HCT116 (cell line): ENCODE results near the gene ATXN1. TPM values are rescaled to one million over a fixed set of nuclear protein-coding genes. Genes with fewer than 3 reads are reported as not detected.

Experiments used
- ATAC-seq: fragments of 200-7000 bp; cut with Tn5 transposase; 2 replicates; pipeline ENCODE4 v1.9.1; 2020; ENCODE audit warnings: mild to moderate bottlenecking, moderate library complexity
- BruUV-seq: library from RNA; stranded (reverse); fragments of 400-500 nt; replicated peaks from 2 replicates; lab custom pipeline; 2021; lab: Mats Ljungman, UMichigan
- CTCF ChIA-PET: fragments of 300-600 bp; sonication (Branson Sonifier 250); formaldehyde crosslinking; loops from one replicate; lab custom pipeline; 2021; ENCODE audit warnings: antibody characterized with exemption; lab: Charles Lee
- POLR2A ChIA-PET: fragments of 300-600, 350-600 bp; sonication (Branson Sonifier 250); formaldehyde crosslinking; loops from one replicate; lab custom pipeline; 2021; ENCODE audit warnings: antibody characterized with exemption; lab: Charles Lee
- RAD21 ChIA-PET, 2 experiments: fragments of 300-600 bp; sonication (Branson Sonifier 250); formaldehyde crosslinking; loops; one replicate each; lab custom pipeline; 2023; ENCODE audit warnings: low total read pairs in 2 of 2; ENCODE audit not compliant: uncharacterized antibody in 2 of 2, unreplicated experiment in 2 of 2, low non-redundant PET in 1 of 2; lab: Charles Lee
- DNase-seq: peaks from one replicate; pipeline ENCODE4 v3.0.0-alpha.2; 2010; ENCODE audit warnings: low read depth, low spot score
- H2AFZ ChIP-seq: fragments of 200-600 bp; shearing (Covaris generic), sonication (generic); 2 replicates; pipeline ENCODE4 v1.6.1; 2017; ENCODE audit warnings: low read depth, mixed run types, mixed read lengths, antibody characterized with exemption, low read length; ENCODE audit not compliant: poor library complexity, severe bottlenecking
- H3K27ac ChIP-seq: 2 replicates; pipeline ENCODE4 v1.5.1; 2012; ENCODE audit warnings: low read depth, low read length
- H3K27me3 ChIP-seq: fragments of 200-600 bp; sonication (generic); 2 replicates; pipeline ENCODE4 v1.6.1; 2016; ENCODE audit warnings: mixed run types, low read length, mixed read lengths; ENCODE audit not compliant: insufficient read depth
- H3K36me3 ChIP-seq, 2 experiments: fragments of 200-500 bp in 1 of 2; fragments of 200-600 bp in 1 of 2; sonication (Bioruptor generic) in 1 of 2; sonication (generic) in 1 of 2; 2 replicates each; pipeline versions ENCODE4 v1.5.1 to v1.6.1; 2014 to 2016; ENCODE audit warnings: low read length in 2 of 2, inconsistent platforms in 1 of 2, mixed read lengths in 1 of 2, mixed run types in 1 of 2; ENCODE audit not compliant: insufficient read depth in 2 of 2, control insufficient read depth in 1 of 2
- H3K4me1 ChIP-seq, 2 experiments: fragments of 200-600 bp in 1 of 2; sonication (generic) in 1 of 2; 2 replicates each; pipeline versions ENCODE4 v1.5.1 to v1.6.1; 2012 to 2017; ENCODE audit warnings: low read length in 2 of 2, inconsistent platforms in 1 of 2, mild to moderate bottlenecking in 1 of 2, mixed read lengths in 1 of 2, mixed run types in 1 of 2, moderate library complexity in 1 of 2; ENCODE audit not compliant: insufficient read depth in 2 of 2, control insufficient read depth in 1 of 2
- H3K4me2 ChIP-seq: fragments of 200-600 bp; sonication (generic); 2 replicates; pipeline ENCODE4 v1.6.1; 2017; ENCODE audit warnings: mixed run types, low read length, mixed read lengths
- H3K4me3 ChIP-seq, 2 experiments: fragments of 200-600 bp in 1 of 2; sonication (generic) in 1 of 2; replicated peaks in 1 of 2; 2 replicates each; pipeline ENCODE4 v1.5.1; 2011 to 2016; ENCODE audit warnings: low read length in 2 of 2, control low read depth in 1 of 2, low read depth in 1 of 2, mild to moderate bottlenecking in 1 of 2, mixed read lengths in 1 of 2, mixed run types in 1 of 2
- H3K79me2 ChIP-seq: fragments of 200-600 bp; sonication (generic); 2 replicates; pipeline ENCODE4 v1.6.1; 2017; ENCODE audit warnings: mild to moderate bottlenecking, mixed run types, low read length, moderate library complexity, mixed read lengths; ENCODE audit not compliant: insufficient read depth
- H3K9ac ChIP-seq: fragments of 200-600 bp; sonication (generic); 2 replicates; pipeline ENCODE4 v1.6.1; 2016; ENCODE audit warnings: low read length, mixed read lengths
- H3K9me2 ChIP-seq: fragments of 200-600 bp; sonication (generic), shearing (Covaris generic); 2 replicates; pipeline ENCODE4 v1.6.1; 2017; ENCODE audit warnings: mixed run types, mild to moderate bottlenecking, moderate library complexity; ENCODE audit not compliant: insufficient read depth
- H3K9me3 ChIP-seq, 2 experiments: fragments of 200-500 bp in 1 of 2; fragments of 200-600 bp in 1 of 2; sonication (Bioruptor generic) in 1 of 2; sonication (generic) in 1 of 2; 2 replicates each; pipeline ENCODE4 v1.6.1; 2014 to 2017; ENCODE audit warnings: low read length in 2 of 2, mixed read lengths in 2 of 2, inconsistent platforms in 1 of 2, low read depth in 1 of 2, mild to moderate bottlenecking in 1 of 2, mixed run types in 1 of 2, moderate library complexity in 1 of 2; ENCODE audit not compliant: control insufficient read depth in 1 of 2, insufficient read depth in 1 of 2
- H4K20me1 ChIP-seq: fragments of 200-600 bp; sonication (generic), shearing (Covaris generic); 2 replicates; pipeline ENCODE4 v1.6.1; 2017; ENCODE audit warnings: mixed run types, mild to moderate bottlenecking, moderate library complexity; ENCODE audit not compliant: insufficient read depth
- EGR1 ChIP-seq: IDR thresholded peaks from 2 replicates; pipeline ENCODE4 v1.6.1; 2012; ENCODE audit warnings: low read depth
- JUND ChIP-seq: IDR thresholded peaks from 2 replicates; pipeline ENCODE4 v1.6.1; 2012
- POLR2A ChIP-seq: IDR thresholded peaks from 2 replicates; pipeline ENCODE4 v1.7.0; 2011; ENCODE audit warnings: borderline replicate concordance; ENCODE audit not compliant: insufficient read depth, insufficient read length; ENCODE audit errors: extremely low read depth
- POLR2AphosphoS5 ChIP-seq: IDR thresholded peaks from 2 replicates; pipeline ENCODE4 v1.6.1; 2011; ENCODE audit warnings: mild to moderate bottlenecking, low read depth, low read length, moderate library complexity
- REST ChIP-seq: IDR thresholded peaks from 2 replicates; pipeline ENCODE4 v1.6.1; 2012; ENCODE audit warnings: low read depth
- SIN3A ChIP-seq: IDR thresholded peaks from 2 replicates; pipeline ENCODE4 v1.6.1; 2012; ENCODE audit warnings: low read depth
- TCF7L2 ChIP-seq: IDR thresholded peaks from 2 replicates; pipeline ENCODE4 v1.7.0; 2011; ENCODE audit warnings: borderline replicate concordance, inconsistent platforms; ENCODE audit not compliant: insufficient read depth, insufficient read length; ENCODE audit errors: extremely low read depth
- ZBTB33 ChIP-seq: IDR thresholded peaks from 2 replicates; pipeline ENCODE4 v1.6.1; 2011; ENCODE audit warnings: mild to moderate bottlenecking, low read length, moderate library complexity; ENCODE audit not compliant: insufficient replicate concordance; ENCODE audit errors: extremely low read depth
- ZFX ChIP-seq: fragments of 450-650 bp; IDR thresholded peaks from 2 replicates; pipeline ENCODE4 v1.6.1; 2017
- intact Hi-C: fragments of 100-400 bp; cut with micrococcal nuclease; formaldehyde crosslinking; loops from 2 replicates; pipeline ENCODE4 v1.10.0; 2022
- total RNA-seq: library from RNA; stranded (reverse); gene quantifications from one replicate; pipeline ENCODE4 v1.2.1, GENCODE V29; 2021; ENCODE audit not compliant: unreplicated experiment

The ATXN1 gene
- total RNA-seq, 1 experiment from 2014 or later: 21.0 TPM

GRCh38 chr6:16306334-16306733 is 454.9 kb downstream of the ATXN1 start:
- Histone ChIP-seq H4K20me1 (no peaks in the 10 kb centered on the region), H3K4me2 (no peak overlapping the region), H3K9me2 (no peaks in the 10 kb centered on the region), H3K4me1 (no peaks in the 10 kb centered on the region), H3K4me3 (no peak overlapping the region), H3K79me2 (no peaks in the 10 kb centered on the region), H2AFZ (no peak overlapping the region), H3K27me3 (no peaks in the 10 kb centered on the region), H3K9me3 (no peaks in the 10 kb centered on the region), H3K27ac (no peak overlapping the region), H3K9ac (no peak overlapping the region), H3K36me3 (no peaks in the 10 kb centered on the region)
- ATAC-seq: no peak
- ChIA-PET CTCF (no interaction called here), POLR2A (no interaction called here), RAD21 (no interaction called here)
- no TSS peak for BruUV-seq
- no peak for TF ChIP-seq TCF7L2
- no peak for TF ChIP-seq POLR2A
- TF ChIP-seq ZFX: no peak
- TF ChIP-seq EGR1: no peak
- no peak for TF ChIP-seq SIN3A
- TF ChIP-seq REST: no peak
- no peak for TF ChIP-seq JUND
- TF ChIP-seq POLR2AphosphoS5: no peak
- TF ChIP-seq ZBTB33: no peak
- intact Hi-C loops: no loop called here
- DNase-seq: no peak
